SK-N-SH (cell line): ENCODE data around the gene AKAP6.

Experiments used
- CTCF ChIP-seq: fragments of 200-600 bp; sonication (generic); IDR thresholded peaks from 2 replicates; pipeline ENCODE4 v1.6.1; 2017; ENCODE audit warnings: antibody characterized with exemption, mild to moderate bottlenecking, moderate library complexity
- ELF1 ChIP-seq: IDR thresholded peaks from 2 replicates; pipeline ENCODE4 v1.4.0; 2012
- EP300 ChIP-seq, 2 experiments: IDR thresholded peaks; 2 replicates each; pipeline versions ENCODE4 v1.4.0 to v1.6.1; 2012; ENCODE audit warnings: borderline replicate concordance in 1 of 2, low read depth in 1 of 2, low read length in 1 of 2
- GATA2 ChIP-seq: sonication (generic); formaldehyde crosslinking; IDR thresholded peaks from 2 replicates; pipeline ENCODE4 v1.5.0; 2020; ENCODE audit warnings: mild to moderate bottlenecking, missing genetic modification reagents
- NRF1 ChIP-seq: IDR thresholded peaks from 2 replicates; pipeline ENCODE4 v1.6.1; 2012; ENCODE audit warnings: low read depth, mild to moderate bottlenecking, low read length
- POLR2AphosphoS5 ChIP-seq: IDR thresholded peaks from 2 replicates; pipeline ENCODE4 v1.6.1; 2012; ENCODE audit warnings: low read depth, low read length
- TF ChIP-seq, protein P1 (sequence below): IDR thresholded peaks from 2 replicates; pipeline ENCODE4 v1.6.1; 2012; ENCODE audit warnings: mild to moderate bottlenecking, low read depth, low read length, moderate library complexity

DNA sequence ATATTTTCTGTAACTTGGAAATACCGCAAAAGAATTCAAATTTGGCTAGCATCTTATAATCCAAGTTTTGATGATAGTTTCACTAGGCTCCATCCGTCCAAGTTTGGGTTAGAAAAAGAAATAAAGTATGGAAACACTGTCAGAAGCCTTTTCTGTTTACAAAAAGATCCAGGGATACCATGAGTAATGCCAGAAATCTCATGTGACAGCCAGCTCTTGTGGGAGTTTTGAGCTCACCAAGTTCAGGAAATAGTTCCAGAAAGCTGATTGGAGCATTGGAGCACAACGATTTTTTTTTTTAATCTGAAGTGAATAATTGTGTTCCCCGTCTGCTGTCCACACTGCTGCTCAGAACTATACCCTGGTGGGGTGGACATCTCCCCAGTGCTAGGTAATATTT is 379.9 kb downstream of the AKAP6 start:
- no peak for TF ChIP-seq POLR2AphosphoS5
- TF ChIP-seq CTCF: no peak
- TF ChIP-seq, protein P1, sequence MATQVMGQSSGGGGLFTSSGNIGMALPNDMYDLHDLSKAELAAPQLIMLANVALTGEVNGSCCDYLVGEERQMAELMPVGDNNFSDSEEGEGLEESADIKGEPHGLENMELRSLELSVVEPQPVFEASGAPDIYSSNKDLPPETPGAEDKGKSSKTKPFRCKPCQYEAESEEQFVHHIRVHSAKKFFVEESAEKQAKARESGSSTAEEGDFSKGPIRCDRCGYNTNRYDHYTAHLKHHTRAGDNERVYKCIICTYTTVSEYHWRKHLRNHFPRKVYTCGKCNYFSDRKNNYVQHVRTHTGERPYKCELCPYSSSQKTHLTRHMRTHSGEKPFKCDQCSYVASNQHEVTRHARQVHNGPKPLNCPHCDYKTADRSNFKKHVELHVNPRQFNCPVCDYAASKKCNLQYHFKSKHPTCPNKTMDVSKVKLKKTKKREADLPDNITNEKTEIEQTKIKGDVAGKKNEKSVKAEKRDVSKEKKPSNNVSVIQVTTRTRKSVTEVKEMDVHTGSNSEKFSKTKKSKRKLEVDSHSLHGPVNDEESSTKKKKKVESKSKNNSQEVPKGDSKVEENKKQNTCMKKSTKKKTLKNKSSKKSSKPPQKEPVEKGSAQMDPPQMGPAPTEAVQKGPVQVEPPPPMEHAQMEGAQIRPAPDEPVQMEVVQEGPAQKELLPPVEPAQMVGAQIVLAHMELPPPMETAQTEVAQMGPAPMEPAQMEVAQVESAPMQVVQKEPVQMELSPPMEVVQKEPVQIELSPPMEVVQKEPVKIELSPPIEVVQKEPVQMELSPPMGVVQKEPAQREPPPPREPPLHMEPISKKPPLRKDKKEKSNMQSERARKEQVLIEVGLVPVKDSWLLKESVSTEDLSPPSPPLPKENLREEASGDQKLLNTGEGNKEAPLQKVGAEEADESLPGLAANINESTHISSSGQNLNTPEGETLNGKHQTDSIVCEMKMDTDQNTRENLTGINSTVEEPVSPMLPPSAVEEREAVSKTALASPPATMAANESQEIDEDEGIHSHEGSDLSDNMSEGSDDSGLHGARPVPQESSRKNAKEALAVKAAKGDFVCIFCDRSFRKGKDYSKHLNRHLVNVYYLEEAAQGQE: no peak
- no peak; the same call in 1 of the 2 replicates for TF ChIP-seq ELF1
- no peak for TF ChIP-seq GATA2 (CRISPR knock-in tag)
- no peak for TF ChIP-seq NRF1
- no peak for TF ChIP-seq EP300 (IDR thresholded peaks at IDR 0.05; ENCODE audit: borderline replicate concordance in 1 of 2, low read depth in 1 of 2, low read length in 1 of 2)
